UCSD-AML1 (cell line): ENCODE data around the gene PIH1D1.
"Not testable (repeated sequence)": the region's sequence is repeated elsewhere in the genome, so short reads cannot be mapped to it uniquely, and the experiment has no call there.

Experiments
- DNase-seq: peaks from one replicate; lab custom pipeline; 2025; ENCODE audit not compliant: unreplicated experiment; lab: John Stamatoyannopoulos, UW

The PIH1D1 gene

DNA sequence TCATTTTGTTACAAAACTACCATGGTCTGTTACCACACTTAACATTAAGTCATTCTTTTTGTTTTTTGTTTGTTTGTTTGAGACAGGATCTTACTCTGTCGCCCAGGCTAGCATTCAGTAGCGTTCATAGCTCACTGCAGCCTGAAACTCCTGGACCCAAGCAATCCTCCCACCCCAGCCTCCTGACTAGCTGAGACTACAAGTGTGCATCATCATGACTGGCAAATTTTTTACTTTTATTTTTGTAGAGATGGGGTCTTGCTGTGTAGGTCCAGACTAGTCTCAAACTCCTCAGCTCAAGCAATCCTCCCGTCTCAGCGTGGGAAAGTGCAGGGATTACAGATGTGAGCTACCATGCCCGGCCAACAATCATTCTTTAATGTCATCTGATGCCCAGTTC lies 4.7 kb upstream of the PIH1D1 start:
- no peak for DNase-seq

DNA sequence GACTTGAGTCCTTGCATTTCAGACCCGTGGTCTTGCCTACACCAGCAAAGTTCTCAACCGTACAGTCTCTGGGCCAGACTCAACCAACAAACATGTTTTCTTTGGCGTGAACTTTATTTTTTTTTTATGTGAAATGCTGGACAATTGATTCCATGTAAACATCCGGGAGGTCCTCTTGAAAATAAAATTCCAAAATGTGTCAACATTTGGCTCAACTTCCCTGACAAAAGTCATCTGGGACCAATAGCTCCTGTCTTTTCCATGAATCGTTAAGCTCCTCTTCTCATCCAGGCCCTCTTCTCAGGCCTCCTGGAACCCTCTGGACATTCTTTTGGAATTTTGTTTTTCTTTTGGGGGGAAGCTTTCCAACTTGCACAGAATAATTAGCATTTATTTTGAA lies 4.2 kb upstream of the PIH1D1 start:
- DNase-seq: no peak

- DNase-seq: no peak
Measured at GRCh38 chr19:49453757-49454240, 2.2 kb upstream of the PIH1D1 start.

DNA sequence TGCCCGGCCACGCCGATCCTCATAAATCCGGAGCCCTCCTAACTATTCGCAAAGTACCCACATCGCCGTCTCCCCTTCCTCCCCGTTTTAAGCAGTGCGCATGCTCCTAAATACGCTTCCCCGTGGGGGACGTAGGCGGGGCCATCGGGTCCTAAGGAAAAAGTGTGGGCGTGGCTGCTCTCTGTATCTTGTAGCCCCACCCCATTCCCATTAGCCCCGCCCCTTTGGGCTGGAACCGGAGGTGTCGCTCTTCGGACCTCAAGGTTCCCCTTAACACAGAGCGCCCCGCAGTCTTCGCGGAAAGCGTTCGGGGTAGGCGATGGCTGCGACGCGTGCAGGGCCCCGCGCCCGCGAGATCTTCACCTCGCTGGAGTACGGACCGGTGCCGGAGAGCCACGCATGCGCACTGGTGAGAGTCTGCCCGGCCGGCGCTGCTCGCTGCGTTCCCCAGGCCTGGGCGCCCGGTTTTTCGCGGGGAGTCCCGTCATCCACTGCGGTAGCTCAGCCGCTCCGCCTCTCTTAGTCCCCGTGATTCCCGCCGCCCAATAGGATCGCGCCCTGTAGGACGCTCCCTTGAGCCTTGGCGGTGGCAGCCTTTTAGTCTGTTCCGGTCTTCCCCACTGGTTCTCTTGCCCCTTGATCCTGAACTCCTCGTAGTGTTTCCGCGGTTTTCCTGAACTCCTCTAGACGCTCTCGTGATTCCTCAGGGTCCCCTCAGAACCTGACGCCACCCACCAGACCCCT lies 1.6 kb upstream of the PIH1D1 start, which contains the start of gene ALDH16A1:
ALDH16A1 (plus strand) TSS at position 213 of the 744 bp plus-strand sequence; CDS start at position 320, 107 bp downstream.
- peak; percentile 99 for DNase-seq

GRCh38 chr19:49450405-49450804 lies 1.2 kb downstream of the PIH1D1 start:
- no peak for DNase-seq

DNA sequence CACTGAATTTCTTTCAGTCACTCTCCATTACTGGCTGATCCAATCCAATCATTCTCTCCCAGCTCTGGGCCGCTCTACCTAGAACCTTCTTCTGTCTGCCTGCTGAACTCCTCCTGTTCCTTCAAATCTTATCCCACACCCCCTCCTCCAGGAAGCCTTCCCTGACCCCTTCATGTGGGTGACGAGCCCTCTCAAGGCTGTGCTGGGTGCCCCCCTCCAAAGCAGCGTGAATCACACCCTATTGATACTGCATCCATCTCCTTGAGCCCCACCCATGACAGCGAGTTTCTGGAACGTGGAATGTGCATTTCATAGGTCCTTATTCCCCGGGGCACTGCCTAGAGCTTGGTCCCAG lies 3.2 kb downstream of the PIH1D1 start:
- DNase-seq: no peak

DNA sequence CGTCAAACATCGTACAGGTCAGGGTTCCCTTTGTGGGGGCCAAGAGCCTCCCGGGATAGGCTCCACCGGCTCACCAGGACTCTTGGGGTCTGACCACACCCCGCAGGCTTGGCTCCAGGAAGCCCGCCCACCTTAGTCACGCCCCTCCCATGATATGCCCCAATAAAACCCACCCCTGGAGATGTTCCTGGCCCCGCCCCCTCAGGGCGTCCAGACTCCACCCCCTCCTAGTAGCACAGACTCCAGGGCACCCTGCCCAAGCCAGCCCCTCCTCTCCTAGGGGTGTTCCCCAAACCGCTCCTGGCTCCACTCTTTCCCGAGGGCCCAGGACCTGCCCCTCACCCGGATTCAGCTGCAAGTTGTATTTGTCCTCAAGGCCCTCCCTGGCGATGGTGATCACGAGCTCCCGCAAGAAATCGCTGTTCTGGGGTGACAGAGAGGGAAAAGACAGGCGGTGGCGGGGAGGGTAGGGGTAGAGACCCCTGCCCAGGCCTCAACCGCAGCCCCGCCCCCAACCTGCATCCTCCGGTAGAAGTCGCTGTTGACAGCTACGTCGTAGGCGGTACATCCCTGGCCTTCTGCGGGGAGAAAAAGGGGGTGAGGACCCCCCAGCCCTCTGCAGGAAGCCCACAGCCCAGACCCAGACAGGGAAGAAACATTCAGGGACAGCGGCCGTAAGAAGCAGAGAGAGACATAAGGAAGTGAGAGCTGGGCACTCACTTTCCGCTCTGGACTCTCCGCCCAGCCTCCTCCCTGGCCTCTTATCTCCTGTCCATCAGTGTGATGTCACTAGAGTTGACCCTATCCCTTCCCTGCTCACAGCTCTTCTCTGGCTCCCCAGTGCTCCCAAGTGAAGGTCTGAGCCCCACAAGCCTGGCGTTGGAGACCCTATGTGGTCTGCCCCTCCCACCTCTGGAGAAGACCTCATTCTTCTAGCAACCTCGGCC lies 3.9 kb downstream of the PIH1D1 start:
- no peak for DNase-seq

DNA sequence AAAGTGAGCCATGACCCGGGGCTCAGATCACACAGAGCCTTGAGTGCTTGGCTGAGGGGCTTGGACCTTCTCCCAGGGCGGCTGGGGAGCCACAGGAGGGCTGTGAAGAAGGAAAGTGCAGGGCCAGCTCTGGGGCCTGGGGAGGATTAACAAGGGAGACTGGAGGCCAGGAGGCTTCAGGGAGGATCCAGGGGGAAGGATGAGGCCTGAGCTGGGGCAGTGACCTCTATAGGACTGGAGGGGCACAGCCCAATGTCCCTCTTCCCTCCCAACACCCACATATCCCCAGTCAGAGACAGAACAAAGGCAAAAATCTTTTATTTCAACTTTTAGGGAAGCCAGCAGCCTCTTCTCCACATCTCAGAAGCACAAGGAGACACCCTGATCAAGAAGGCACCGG lies 5.6 kb downstream of the PIH1D1 start:
- no peak for DNase-seq

DNA sequence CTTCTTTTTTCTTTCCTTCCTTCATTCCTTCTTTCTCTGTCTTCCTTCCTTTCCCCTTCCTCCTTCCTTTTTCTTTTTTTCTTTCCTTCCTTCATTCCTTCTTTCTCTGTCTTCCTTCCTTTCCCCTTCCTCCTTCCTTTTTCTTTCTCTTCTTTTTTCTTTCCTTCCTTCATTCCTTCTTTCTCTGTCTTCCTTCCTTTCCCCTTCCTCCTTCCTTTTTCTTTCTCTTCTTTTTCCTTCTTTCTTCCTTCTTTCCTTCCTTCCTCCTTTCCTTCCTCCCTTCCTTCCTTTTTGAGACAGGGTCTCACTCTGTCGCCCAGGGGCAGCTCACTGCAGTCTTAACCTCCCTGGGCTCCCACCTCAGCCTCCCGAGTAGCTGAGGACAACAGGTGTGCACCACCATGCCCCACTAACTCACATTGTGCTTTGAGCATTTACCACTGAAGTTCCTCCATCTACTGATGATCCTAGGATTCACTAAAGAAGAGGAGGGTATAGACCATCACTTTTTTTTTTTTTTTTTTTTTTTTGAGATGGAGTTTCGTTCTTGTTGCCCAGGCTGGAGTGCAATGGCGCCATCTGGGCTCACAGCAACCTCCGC lies 7.4 kb downstream of the PIH1D1 start:
- DNase-seq: not testable (repeated sequence)

GRCh38 chr19:49443366-49444099 lies 8.1 kb downstream of the PIH1D1 start:
- DNase-seq: peak; percentile 93

DNA sequence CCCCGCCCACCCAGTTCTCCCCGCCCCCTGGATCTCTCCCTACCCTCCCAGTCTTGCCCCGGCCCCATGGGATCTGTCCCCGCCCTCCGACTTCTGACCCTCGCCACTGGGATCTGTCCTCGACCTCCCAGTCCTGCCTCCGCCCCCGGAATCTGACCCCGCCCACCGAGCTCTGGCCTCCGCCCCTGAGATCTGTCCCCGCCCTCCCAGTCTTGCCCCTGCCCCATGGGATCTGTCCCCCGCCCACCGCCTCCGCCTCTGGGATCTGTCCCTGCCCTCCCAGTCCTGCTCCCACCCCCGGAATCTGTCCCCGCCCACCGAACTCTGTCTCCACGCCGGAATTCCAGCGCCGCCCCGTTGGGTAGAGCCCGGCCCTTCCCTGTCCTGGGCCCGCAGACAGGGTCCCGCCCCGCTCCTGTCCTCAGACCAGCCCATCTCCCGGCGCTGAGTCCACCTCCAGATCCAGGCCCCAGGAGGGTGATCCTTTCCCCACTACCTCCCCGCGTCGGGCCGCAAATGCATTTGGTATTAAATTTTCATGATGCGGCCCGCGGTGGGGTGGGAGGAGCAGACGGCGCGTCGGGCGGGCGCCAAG lies 8.7 kb downstream of the PIH1D1 start:
- peak; percentile 92 for DNase-seq

DNA sequence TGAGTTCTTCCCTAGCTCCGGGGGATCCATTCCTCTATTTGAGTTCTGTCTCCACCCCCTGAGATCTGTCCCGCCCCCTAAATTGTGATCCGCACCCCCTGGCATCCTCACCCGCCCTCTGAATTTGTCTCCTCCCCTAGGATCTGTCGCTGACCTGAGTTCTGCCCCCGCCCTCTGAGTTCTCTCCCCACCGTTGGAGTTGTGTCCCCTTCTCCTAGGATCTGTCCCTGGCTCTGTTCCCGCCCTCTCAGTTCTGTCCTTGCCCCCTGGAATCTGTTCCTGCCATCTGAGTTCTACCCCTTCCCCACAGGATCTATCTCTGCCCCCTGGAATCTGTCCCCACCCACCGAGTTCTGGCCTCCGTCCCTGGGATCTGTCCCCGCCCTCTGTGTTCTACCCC lies 9.3 kb downstream of the PIH1D1 start:
- no peak for DNase-seq

- no peak for DNase-seq
Measured at GRCh38 chr19:49441960-49442350, 9.7 kb downstream of the PIH1D1 start.

GRCh38 chr19:49441210-49441959 lies 10.2 kb downstream of the PIH1D1 start, which contains the start of gene SLC17A7:
Gene SLC17A7, minus strand, starts transcription at chr19:49441527. Its CDS starts 148 bp downstream, at chr19:49441379.
- peak; percentile 18 for DNase-seq

GRCh38 chr19:49440439-49441209 lies 11.0 kb downstream of the PIH1D1 start:
- DNase-seq: no peak

- DNase-seq: no peak
Measured at GRCh38 chr19:49439836-49440235, 11.8 kb downstream of the PIH1D1 start.

GRCh38 chr19:49438261-49438660 lies 13.4 kb downstream of the PIH1D1 start:
- no peak for DNase-seq

GRCh38 chr19:49437231-49437630 lies 14.4 kb downstream of the PIH1D1 start:
- DNase-seq: no peak
